HG02623 (cell line): Measurements from ENCODE around the gene IKBKE.
A peak's percentile ranks its signal among the peaks of the same experiment; 100 is the strongest.

Source experiments
- ATAC-seq: cut with Tn5 transposase; IDR thresholded peaks from one replicate; pipeline ENCODE4 v1.9.1; 2021; ENCODE audit warnings: moderate library complexity; ENCODE audit not compliant: unreplicated experiment

IKBKE gene

DNA sequence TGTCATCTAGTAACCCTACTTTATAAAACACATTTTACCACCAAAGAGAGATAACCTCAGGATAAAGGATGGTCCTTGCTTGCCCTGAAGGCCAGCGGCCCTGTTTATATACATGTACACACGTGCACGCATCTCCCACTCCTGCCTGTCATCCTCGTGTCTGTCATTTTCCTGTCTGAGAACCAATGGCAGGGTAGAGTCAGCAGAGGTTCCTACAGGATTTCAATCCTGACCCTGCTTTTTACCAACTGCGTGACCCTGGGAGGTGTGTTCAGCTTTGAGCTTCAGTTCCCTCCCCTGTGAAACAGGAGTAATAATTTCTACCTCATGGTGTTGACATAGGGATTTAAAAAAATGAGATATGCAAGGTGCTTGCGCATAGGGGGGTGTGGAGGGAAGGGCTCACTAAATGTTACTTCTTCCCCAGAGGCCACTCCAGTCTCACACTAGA, 24.8 kb downstream of the IKBKE start:
- no peak for ATAC-seq

DNA sequence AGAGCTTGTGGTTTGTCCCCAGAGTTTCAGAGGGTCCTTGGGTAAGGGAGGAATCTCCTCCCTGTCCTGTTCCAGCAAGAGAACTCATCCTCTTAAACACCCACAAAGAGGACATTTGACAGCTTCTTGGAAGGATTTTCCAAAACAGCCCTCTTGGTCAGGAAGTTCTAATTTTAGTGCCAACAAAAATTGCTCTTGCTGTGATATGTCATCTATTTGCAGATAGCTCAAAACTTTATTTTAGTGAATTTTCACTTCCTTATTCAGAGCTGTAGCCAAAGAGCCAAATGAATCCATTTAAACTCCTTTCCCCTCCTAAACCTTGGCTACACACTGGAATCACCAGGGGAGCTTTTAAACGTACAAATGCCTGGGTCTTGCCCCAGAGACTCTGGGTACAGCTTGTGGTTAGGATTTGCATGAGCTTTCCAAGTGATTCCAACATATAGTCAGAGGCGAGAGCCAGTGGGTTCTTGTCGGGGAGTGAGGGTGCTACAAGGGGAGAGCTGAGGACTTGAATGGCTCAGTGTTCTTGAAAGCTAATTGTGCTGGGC, 25.3 kb downstream of the IKBKE start:
- no peak for ATAC-seq

DNA sequence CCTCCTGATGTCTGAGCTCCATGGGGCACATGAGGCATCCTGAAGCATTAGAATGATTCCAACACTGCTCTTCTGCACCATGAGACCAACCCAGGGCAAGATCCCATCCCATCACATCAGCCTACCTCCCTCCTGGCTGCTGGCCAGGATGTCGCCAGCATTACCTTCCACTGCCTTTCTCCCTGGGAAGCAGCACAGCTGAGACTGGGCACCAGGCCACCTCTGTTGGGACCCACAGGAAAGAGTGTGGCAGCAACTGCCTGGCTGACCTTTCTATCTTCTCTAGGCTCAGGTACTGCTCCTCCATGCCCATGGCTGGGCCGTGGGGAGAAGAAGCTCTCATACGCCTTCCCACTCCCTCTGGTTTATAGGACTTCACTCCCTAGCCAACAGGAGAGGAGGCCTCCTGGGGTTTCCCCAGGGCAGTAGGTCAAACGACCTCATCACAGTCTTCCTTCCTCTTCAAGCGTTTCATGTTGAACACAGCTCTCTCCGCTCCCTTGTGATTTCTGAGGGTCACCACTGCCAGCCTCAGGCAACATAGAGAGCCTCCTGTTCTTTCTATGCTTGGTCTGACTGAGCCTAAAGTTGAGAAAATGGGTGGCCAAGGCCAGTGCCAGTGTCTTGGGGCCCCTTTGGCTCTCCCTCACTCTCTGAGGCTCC, 26.0 kb downstream of the IKBKE start:
- ATAC-seq = peak; percentile 57

DNA sequence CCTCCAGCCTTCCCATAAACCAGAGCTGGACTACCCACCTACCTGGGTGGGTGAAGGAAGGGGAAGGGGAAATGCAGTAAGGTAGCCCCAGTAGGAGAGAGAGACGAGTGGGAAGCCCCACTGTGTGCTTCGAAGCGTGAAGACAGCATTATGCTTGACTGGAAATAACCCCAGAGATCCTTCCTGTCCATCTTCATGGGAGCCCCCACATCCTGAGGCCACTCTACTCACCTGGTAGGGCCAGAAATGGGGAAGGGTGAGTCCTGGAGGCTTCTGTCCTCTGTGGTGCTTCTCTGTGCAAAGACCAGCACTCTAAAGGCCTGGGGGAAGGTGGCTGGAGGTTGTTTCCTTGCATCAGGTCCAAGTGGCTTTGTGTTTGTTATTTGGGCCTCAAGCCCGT, 27.1 kb downstream of the IKBKE start:
- no peak for ATAC-seq

DNA sequence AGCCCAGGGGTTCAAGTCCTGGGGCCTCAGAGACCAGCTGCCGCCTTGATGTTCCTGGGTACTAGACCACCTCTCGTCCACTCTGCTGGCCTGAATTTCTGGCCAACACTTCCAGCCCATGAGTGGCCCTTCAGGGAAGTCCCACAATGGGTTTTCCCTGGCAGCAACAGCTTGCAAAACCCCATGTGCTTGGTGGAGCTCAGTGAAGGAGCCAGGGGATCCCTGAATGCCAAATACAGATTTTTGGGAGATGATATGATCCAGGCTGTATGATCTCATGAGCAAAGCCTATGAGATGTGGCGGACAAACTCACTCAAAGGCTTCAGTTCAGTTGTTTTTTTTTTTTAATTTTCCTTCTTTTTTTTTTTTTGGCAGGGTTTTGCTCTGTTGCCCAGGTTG, 27.5 kb downstream of the IKBKE start:
- no peak for ATAC-seq

DNA sequence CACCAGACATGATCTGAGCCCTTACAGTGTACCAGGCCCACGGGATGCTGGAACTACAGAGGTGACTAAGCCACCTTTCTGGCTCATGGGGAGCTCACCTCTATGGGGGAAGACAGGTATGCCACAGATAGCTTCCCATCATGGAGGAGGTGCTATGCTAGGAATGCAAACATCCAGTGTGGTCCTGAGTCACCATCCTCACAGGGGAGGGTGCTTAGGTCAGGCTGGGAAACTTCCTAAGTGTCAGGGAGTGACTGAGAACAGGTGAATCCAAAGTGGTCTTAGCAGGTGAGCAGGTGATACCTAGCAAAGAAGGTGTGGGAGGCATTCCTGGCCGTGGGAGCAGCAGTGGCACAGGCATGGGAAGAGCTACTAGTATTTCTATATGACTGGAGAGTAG, 28.4 kb downstream of the IKBKE start:
- ATAC-seq = no peak

DNA sequence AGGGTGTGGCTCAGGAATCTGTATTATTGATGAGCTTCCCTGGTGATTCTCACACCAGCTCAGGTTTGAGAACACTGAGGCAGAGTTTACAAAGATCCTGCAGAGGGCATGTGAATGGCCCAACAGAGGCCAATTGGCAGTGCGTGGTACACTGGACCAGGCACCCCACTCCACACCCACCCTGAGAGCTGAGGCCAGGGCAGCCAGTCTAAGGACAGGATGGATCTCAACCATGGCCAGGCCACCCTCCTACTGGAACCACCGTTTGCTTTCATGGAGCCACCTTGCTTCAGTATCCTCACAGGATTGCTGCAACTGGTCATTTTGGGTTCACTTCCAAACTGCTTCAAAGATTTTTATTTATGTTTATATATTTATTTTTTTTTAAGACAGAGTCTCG, 29.8 kb downstream of the IKBKE start:
- no peak for ATAC-seq

DNA sequence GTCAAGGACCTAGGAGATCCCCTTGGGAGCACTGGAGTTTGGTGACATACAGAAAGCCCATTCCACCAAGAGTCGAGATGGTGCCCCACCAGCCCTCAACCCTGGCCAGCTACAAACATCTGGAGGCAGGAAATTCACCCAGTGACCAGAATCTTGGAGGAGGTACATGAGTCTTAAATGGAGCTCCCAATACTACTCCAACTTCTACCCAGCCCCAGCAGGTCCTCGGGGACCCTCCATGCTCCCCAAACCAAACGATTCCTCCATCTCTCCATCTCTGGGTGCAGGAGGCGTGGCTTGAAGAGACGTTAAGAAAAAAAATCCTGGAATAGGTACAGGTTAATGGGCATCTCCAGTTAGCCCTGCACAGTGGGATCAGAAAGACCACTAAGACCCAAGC, 31.6 kb downstream of the IKBKE start:
- ATAC-seq = no peak

DNA sequence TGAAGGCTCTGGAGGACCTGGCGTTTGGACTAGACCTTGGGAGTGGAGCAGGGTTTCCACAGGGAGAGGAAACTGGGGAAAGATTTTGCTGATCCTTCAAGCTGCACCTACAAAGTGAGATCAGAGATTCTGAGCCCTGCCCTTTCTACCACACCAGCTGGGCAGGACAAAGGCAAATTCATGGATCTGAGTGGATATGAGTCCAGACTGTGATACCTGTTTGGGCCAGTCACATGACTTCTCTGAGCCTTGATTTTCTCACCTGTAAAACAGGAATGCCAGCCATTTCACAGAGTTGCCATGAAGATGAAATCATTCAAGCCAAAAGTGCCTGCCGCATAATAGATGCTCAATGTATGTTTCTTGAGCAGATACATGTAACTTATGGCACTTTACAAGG, 32.1 kb downstream of the IKBKE start:
- no peak for ATAC-seq

DNA sequence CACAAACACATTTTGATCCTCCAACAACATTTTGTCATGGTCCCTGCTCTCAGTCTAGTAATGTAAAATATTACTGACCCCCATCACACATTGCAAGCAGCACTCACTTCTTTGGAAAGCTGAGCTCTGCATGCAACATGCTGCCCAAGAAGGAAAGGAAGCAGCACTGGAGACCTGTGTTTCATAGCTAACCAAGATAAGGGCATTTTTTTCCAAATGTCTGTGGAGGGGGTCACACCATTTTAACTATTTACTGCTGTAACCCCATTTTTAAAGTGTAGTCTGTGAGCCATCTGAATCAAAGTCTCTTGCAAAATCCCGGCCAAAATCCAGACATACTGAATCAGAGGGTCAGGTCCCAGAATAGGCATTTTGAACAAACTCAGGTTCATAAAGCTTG, 32.5 kb downstream of the IKBKE start:
- ATAC-seq = no peak

DNA sequence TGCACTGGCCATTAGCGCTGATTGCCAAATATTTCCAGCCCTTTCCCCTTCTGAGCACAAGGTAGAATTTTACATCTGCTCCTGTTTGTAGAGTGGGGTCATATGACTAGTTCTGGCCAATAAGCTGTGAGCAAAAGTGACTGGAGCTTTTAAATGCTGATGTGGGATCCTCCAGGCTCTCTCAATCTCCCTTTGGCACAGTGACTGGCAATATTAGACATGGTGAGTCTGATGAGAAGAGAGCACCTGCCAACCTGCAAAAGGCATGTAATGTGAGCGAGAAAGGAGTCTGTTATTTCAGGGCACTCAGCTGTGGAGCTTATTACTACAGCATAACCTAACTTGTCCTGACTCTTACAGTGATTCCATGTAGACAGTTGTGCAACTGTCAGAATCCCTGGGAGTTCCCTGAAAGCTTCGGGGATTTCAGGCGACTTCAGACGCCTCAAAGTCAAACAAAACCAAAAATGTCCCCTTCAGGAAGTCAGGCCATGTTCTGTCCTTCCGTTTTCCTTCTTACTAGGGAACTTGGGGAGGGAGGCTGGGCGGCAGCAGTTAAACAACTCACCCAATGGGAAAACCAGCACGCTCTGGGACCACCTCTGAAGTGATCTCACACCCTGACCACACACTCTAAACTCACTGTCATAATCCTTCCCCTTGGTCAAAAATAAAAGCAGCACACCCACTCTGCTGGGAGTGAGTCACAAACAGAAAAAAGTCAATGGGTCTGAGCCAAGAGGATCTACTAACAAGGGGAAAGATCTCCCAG, 33.5 kb downstream of the IKBKE start:
- ATAC-seq = peak; percentile 46

DNA sequence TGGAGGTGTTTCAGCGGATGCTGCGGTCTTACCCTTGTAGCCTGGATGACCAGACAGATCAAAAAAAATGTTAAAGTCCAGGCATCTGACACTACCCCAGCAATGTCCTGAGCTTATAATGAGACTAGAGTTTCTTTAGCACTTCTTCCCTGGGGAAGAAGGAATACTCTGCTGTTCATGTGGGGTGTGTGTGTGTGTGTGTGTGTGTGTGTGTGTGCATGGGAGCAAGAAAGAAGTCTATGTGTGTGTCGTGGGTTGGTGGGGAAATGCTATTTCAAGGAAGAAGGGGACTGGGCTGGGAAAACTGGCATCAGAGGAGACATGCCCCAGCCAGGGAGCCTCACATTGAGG, 34.1 kb downstream of the IKBKE start:
- no peak for ATAC-seq

DNA sequence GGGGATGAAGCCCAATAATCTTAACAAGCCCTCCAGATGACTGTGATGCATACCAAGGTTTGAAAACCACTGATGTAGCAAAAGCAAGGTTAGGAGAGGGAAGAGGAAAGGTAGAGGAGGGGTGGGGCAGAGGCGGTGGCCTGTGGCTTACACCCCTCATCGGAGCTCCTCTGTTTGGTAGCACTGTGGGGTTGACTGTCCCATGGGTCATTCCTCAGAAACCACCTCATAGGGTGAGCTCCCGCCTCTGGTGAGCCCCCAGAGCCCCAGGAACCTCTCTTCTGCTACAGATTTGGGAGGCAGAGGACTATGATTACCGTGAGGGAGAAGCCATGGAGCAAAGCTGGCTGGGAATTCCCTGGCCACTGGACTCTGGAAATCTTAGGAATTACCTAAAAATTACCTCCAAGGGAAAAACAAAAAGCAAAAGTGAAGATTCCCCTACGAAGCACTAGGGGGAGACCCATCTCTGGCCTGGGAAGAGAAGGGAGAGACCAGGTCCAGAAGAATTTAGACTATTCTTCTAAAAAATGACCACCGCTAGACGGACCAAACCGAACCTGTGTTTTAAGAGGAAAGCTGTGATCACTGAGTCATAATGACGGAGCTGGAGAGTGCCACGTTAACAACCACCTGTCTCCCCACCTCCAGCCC, 35.6 kb downstream of the IKBKE start:
- no peak for ATAC-seq

DNA sequence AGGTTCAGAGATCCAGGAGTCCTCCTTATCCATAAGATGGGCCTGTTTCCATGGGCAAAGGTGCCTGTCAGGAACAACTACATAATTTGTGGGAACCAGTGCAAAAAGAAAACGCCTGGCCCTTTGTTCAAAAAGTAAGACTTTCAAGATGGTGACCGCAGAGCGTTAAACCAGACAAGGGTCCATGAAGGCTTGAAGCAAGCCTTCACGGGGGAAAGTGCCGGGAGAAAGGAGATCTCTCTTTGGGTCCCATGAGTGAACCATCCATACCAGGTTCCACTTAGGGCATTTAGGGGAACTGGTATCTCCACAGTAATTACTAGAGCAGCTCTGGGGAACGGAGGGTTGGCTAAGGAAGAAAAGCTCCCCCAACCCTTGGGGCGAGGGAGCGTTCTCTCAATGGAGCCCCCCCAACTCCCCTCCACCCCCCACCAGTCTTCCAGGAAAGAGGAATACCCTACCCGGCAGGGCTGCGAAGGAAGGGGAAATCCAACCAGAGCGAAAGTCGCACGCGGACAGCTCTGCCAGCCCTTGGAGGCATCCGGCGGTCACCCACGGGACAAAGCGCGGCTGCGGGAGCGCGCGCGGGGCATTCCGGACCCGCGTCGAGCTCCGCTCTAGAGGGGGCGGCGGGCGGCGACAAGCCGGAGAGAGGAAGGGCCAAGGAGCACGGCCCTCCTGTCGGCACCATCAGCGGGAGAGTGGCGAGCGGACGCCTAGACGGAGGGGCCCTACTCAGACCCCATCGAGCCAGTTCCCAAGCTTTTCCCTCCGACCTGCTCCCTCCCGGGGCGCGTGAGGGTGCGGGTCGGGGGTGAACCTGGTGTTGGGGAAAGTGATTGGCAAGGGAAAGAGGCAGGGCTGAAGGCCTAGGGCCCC, 36.4 kb downstream of the IKBKE start:
- peak; percentile 15 for ATAC-seq

DNA sequence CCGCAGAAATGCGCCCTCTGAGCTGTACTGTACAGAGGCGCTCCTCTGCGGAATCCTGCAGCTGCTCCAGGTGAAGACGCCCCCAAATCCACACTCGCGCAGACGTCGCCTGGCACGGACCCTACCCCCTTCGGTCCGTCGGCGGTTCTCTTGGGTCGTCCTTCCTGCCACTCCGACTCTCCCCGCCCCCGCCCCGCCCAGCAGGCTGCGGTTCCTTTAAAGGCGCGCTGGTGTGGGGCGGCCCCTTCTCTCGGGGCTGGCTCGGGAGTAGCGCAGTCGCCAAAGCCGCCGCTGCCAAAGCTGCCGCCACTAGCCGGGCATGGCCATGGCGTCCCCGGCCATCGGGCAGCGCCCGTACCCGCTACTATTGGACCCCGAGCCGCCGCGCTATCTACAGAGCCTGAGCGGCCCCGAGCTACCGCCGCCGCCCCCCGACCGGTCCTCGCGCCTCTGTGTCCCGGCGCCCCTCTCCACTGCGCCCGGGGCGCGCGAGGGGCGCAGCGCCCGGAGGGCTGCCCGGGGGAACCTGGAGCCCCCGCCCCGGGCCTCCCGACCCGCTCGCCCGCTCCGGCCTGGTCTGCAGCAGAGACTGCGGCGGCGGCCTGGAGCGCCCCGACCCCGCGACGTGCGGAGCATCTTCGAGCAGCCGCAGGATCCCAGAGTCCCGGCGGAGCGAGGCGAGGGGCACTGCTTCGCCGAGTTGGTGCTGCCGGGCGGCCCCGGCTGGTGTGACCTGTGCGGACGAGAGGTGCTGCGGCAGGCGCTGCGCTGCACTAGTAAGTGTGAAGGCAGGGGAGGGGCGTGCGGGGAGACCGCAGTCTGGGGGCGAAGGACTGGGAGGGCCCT, 37.2 kb downstream of the IKBKE start, which contains the start of gene RASSF5:
TSS of gene RASSF5 (plus strand) at position 248 of the 846 bp plus-strand sequence. CDS start at position 320, 72 bp downstream.
- peak; percentile 46 for ATAC-seq

DNA sequence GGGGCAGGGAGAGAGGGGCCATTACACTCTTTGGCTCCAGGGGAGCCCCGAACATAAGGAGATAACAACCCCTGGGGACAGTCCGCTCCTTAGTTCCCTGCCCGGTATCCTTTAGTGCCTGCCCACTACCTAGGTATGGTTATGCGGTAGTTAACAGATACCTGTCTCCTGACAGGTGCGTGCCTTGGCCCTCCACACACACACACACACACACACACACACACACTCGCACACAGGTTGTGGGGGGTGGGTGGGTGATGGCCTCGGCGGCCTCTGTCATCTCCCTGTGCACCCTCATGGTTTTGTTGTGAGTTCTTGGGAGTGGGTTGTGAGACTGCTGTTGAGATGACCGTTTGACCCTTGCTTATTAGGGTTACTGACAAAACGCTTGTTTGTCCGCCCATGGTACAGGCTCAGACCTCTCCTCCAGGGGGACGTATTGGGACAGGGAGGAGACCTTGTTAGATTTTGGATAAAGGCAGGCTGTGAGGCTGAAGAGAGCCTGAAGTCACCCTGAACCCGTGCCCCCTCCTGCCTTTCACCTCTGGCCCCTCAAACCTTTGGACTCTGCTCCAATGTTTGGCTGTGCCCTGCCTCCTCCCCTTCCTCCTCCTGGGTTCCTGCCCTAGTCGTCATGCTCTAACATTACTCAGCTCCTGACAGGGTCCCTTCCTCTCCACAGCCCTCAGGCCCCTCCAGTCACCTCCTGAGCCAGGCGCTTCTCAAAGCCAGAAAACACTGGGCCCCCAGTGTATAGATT, 38.0 kb downstream of the IKBKE start:
- no peak for ATAC-seq

DNA sequence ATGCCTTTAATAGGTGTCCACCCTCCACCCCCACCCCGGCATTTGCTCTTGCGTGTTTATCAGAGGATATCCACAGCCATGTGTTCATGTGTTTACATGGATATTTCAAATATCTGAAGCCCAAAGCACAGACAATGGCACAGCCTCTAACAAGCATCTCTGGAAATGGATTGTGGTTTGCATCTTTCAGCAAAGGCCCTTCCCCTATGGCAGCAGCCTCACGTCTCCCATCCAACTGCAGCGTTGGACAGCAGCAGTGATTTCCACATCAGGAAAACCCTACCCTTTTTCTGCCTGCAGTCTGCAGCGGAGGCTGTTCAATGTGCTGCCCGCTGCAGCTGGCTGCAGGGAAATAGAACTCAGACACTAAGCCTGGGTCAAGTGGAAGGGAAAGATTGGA, 38.7 kb downstream of the IKBKE start:
- ATAC-seq = no peak

DNA sequence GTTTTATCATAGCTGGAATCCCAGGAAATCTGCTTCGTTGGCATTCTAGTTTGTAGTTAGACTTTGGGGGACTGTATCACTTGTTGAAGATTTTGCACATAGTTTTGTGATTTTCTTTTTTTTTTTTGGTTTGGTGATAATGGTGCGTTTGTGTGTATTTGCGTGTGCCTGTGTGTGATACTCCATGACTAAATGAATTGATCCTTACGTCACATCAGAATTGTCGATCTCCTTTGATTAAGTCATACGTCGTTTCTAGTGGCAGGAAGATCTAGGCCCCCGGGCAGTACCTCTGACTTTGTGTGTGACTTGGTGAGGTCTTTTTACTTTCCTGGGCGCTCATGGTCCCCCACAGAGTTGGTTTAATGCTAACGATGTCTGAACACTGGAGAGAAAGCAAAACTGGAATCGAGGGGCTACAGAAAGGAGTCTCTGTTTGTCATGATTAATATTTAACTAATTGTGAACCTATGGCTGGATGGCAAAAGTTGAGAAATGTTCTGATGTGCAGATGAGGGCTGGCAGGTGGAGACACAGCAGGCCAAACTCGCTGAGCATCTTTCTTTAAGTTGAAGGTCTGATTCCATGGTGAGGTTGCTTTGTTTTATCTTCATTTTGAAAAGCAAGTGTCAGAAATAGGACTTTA, 39.5 kb downstream of the IKBKE start:
- ATAC-seq = no peak

DNA sequence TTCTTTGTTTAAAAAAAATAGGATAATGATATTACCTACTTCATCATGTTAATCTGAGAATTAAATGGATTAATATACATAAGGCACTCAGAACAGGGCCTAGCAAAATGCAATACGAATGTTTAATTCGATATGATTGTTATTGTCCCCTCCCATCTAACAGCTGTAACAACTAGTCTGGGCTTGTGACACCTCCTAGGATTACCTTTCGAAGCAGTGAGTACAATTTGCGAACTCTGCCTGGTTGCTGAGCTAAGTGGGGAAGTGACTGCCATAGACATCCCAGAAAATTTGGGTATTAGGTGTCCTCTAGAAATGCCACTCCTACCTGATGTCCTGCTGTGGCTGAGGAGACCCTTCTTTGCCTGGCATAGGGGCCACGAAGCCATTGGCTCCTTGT, 40.1 kb downstream of the IKBKE start:
- ATAC-seq = no peak
